CD1c-positive myeloid dendritic cell (primary cell): ENCODE data around the gene LRRC31.

ENCODE experiments used
- DNase-seq: peaks from one replicate; pipeline ENCODE4 v3.0.0-alpha.2; 2016; ENCODE audit errors: extremely low spot score

LRRC31 gene

DNA sequence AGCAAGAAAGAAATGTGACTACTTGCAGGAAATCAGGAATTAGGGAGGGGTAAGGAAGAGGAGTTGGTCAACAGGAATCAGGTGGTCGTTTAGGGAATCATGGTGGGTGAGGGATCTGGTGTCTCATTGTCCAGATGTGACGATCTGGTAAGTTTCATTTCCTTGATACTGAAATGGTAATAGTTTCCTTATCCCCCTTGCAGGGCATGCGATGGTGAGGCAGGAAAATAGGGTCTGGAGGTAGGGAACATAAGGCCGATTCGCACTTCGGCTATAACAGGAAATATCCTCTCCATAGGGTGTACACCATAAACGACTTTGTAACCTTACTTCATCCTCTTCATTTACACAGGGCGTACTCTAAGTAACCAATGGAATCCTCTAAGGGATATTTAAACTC is 56.5 kb downstream of the LRRC31 start:
- peak; percentile 33 for DNase-seq

- peak; percentile 66 for DNase-seq
These were observed 57.2 kb downstream of the LRRC31 start, which contains the start of the genes LRRC34 and LRRIQ4 for GRCh38 chr3:169812332-169813235. Gene LRRC34 (minus strand): TSS chr3:169812904. CDS start chr3:169812548, 356 bp downstream. Gene LRRIQ4 (plus strand): TSS chr3:169812870. CDS start chr3:169821922, 9,052 bp downstream.

DNA sequence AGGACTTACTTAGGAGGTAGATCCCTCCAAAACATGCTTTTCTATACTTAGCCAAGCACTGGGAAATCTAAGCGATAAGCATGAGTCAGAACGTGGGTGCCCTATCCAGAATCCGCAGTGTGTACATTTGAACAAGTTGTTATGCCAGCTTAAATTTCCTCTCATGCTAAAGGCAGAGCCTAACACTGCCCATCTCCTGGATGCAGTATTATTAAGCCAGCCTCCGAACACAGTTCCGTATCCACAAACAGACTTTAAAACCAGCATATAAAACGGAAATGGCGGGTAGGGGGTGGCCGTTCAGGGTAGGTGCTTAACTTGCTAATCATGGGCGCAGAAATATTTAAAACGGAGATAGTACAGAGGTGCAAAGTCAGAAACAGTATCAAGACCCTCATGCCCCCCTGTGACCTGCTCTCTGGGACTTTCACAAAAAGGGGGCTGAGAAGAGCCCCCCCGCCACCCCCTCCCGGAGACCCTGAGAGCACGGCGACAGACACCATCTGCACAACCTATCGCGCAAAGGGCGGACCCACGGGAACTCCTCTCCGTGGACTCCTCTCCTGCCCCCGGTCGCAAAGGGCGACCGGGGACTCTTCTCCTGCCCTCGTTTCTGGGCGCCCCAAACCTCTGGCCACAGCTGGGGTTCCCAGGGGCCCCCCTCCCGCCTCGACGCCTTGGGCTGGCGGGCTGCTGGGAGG is 58.0 kb downstream of the LRRC31 start:
- peak; percentile 7 for DNase-seq

GRCh38 chr3:169809230-169809795 is 60.4 kb downstream of the LRRC31 start:
- DNase-seq: no peak

- DNase-seq: no peak
These were observed 65.1 kb downstream of the LRRC31 start for GRCh38 chr3:169804681-169805080.

GRCh38 chr3:169792359-169792758 is 77.4 kb downstream of the LRRC31 start:
- no peak for DNase-seq

GRCh38 chr3:169790687-169791429 is 78.9 kb downstream of the LRRC31 start:
- DNase-seq: no peak

DNA sequence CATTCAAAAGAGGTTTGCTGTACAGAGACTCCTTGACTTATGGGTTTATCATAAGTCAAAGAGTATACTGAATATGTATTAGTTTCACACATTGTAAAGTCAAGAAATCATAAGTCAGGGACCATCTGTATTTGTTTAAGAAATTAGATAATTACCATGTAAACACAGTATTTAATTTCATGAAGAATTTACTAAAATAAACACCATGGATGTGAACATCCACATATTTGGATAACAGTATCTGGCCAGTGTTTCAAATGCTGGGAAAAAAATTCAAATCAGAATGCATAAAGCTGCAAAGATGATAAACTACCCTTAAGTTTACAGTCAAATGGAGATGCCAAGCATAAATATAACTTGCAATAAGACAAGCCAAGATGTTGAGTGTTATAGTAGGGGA is 79.5 kb downstream of the LRRC31 start:
- DNase-seq: no peak
